Measurements from ENCODE around the gene KRTAP5-4.

DNA sequence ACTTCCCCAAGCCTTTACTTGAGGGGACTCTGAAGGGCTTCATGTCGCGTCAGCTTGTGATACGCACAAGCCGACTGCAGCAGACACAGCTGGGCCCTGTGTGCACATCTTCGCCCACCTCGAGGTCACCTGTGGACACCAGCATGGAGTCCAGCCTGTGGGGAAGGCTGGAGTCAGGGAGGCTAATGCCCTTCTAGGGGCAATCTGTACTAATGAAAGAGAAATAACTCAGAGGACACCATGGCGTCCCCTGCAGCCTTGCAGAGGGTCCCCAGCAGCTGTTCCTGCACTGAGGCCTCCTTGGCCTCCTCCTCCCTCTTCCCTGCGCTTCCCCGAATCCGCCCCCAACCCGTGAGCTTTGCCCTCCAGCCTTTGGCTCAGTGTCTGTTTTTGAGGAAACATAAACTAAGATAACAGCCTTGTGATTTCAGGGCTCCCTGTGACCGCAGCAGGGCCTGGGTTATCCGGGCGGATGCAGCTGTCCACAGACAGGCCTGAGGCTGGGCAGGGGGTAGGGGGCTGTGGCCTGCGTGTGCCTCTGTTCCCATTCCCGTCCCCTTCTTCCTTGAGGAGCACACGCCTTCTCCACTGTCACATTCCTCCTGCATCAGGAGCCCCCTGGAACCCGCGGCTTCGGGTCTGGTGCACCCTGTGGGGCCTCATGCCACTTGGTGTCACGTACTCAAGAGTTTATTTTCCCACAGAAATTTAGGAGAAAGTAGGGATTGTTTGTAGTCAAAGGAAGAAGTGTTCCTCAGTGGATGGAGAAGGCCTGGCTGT is 32.6 kb upstream of the KRTAP5-4 start:
- TF ChIP-seq, protein P1, sequence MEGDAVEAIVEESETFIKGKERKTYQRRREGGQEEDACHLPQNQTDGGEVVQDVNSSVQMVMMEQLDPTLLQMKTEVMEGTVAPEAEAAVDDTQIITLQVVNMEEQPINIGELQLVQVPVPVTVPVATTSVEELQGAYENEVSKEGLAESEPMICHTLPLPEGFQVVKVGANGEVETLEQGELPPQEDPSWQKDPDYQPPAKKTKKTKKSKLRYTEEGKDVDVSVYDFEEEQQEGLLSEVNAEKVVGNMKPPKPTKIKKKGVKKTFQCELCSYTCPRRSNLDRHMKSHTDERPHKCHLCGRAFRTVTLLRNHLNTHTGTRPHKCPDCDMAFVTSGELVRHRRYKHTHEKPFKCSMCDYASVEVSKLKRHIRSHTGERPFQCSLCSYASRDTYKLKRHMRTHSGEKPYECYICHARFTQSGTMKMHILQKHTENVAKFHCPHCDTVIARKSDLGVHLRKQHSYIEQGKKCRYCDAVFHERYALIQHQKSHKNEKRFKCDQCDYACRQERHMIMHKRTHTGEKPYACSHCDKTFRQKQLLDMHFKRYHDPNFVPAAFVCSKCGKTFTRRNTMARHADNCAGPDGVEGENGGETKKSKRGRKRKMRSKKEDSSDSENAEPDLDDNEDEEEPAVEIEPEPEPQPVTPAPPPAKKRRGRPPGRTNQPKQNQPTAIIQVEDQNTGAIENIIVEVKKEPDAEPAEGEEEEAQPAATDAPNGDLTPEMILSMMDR (IDR thresholded peaks at IDR 0.05) = no peak
- TF ChIP-seq POLR2A (IDR thresholded peaks at IDR 0.05) = no peak
- TF ChIP-seq POLR2AphosphoS5 (IDR thresholded peaks at IDR 0.05) = no peak
